BLaER1 (cell line): ENCODE data around the gene ATOH8.

Experiments used
- H3K27ac ChIP-seq: shearing (Covaris generic); formaldehyde crosslinking; 2 replicates; pipeline ENCODE4 v1.8.1; 2022
- H3K27me3 ChIP-seq: shearing (Covaris generic); formaldehyde crosslinking; 2 replicates; pipeline ENCODE4 v1.8.1; 2022
- H3K36me3 ChIP-seq: shearing (Covaris generic); formaldehyde crosslinking; 2 replicates; pipeline ENCODE4 v1.8.1; 2022
- H3K4me1 ChIP-seq: shearing (Covaris generic); formaldehyde crosslinking; 2 replicates; pipeline ENCODE4 v1.8.1; 2022
- H3K4me2 ChIP-seq: shearing (Covaris generic); formaldehyde crosslinking; 2 replicates; pipeline ENCODE4 v1.8.1; 2022
- H3K4me3 ChIP-seq: shearing (Covaris generic); formaldehyde crosslinking; 2 replicates; pipeline ENCODE4 v1.8.1; 2022
- H3K9ac ChIP-seq: shearing (Covaris generic); formaldehyde crosslinking; 2 replicates; pipeline ENCODE4 v1.8.1; 2022
- H3K9me3 ChIP-seq: shearing (Covaris generic); formaldehyde crosslinking; 2 replicates; pipeline ENCODE4 v1.8.1; 2022
- H4K20me1 ChIP-seq: shearing (Covaris generic); formaldehyde crosslinking; 2 replicates; pipeline ENCODE4 v1.8.1; 2022
- Cebpa-rat ChIP-seq: shearing (Covaris generic); IDR thresholded peaks from 2 replicates; pipeline ENCODE4 v1.8.1; 2022

Gene ATOH8

GRCh38 chr2:85775406-85776381 is 21.9 kb downstream of the ATOH8 start:
- Histone ChIP-seq H3K4me3 (no peak overlapping the region), H3K4me2 (no peak overlapping the region), H4K20me1 (no peaks in the 10 kb centered on the region), H3K9me3 (no peaks in the 10 kb centered on the region), H3K36me3 (no peaks in the 10 kb centered on the region), H3K9ac (no peak overlapping the region), H3K27ac (no peak overlapping the region), H3K4me1 (no peaks in the 10 kb centered on the region), H3K27me3 (peaks cover 30% of the 10 kb centered on the region)
- no peak for TF ChIP-seq Cebpa-rat

- no peak overlapping the region for H3K27ac ChIP-seq
- TF ChIP-seq Cebpa-rat, result no peak
- peaks cover 26% of the 10 kb centered on the region for H3K27me3 ChIP-seq
These were observed 22.9 kb downstream of the ATOH8 start for GRCh38 chr2:85776672-85777071.

GRCh38 chr2:85777441-85777861 is 23.7 kb downstream of the ATOH8 start:
- H4K20me1 ChIP-seq, result no peaks in the 10 kb centered on the region
- no peak overlapping the region for H3K4me2 ChIP-seq
- no peaks in the 10 kb centered on the region for H3K4me1 ChIP-seq
- TF ChIP-seq Cebpa-rat, result no peak
- H3K36me3 ChIP-seq, result no peaks in the 10 kb centered on the region
- H3K9ac ChIP-seq, result no peak overlapping the region
- no peaks in the 10 kb centered on the region for H3K9me3 ChIP-seq
- H3K27me3 ChIP-seq, result peaks cover 18% of the 10 kb centered on the region
- H3K27ac ChIP-seq, result no peak overlapping the region
- no peak overlapping the region for H3K4me3 ChIP-seq

More at GRCh38 chr2:85776672-85777071, 22.9 kb downstream of the ATOH8 start:
- Histone ChIP-seq H3K9me3 (no peaks in the 10 kb centered on the region), H3K9ac (no peak overlapping the region), H3K4me2 (no peak overlapping the region), H4K20me1 (no peaks in the 10 kb centered on the region), H3K4me1 (no peaks in the 10 kb centered on the region), H3K36me3 (no peaks in the 10 kb centered on the region), H3K4me3 (no peak overlapping the region)

- H3K4me2 ChIP-seq, result no peak overlapping the region
- no peaks in the 10 kb centered on the region for H3K36me3 ChIP-seq
- H4K20me1 ChIP-seq, result no peaks in the 10 kb centered on the region
- H3K9ac ChIP-seq, result no peak overlapping the region
- peaks cover 5% of the 10 kb centered on the region; the same call in 1 of the 2 replicates for H3K27me3 ChIP-seq
- H3K27ac ChIP-seq, result no peak overlapping the region
- H3K4me3 ChIP-seq, result no peak overlapping the region
- no peaks in the 10 kb centered on the region for H3K4me1 ChIP-seq
- no peak for TF ChIP-seq Cebpa-rat
- H3K9me3 ChIP-seq, result no peaks in the 10 kb centered on the region
These were observed 25.0 kb downstream of the ATOH8 start for GRCh38 chr2:85778646-85779379.

GRCh38 chr2:85779641-85780315 is 26.0 kb downstream of the ATOH8 start:
- Histone ChIP-seq H3K27ac (no peak overlapping the region), H3K27me3 (no peaks in the 10 kb centered on the region), H3K4me2 (no peak overlapping the region), H3K4me1 (peaks cover 3% of the 10 kb centered on the region), H3K9me3 (no peaks in the 10 kb centered on the region), H3K36me3 (no peaks in the 10 kb centered on the region), H3K4me3 (no peak overlapping the region), H4K20me1 (no peaks in the 10 kb centered on the region), H3K9ac (no peak overlapping the region)
- no peak for TF ChIP-seq Cebpa-rat

- TF ChIP-seq Cebpa-rat, result no peak
- no peak overlapping the region for H3K4me2 ChIP-seq
- H3K36me3 ChIP-seq, result no peaks in the 10 kb centered on the region
- no peak overlapping the region for H3K27ac ChIP-seq
- H4K20me1 ChIP-seq, result no peaks in the 10 kb centered on the region
- H3K4me3 ChIP-seq, result no peak overlapping the region
- H3K4me1 ChIP-seq, result peaks cover 9% of the 10 kb centered on the region
- no peaks in the 10 kb centered on the region for H3K9me3 ChIP-seq
- no peak overlapping the region for H3K9ac ChIP-seq
- H3K27me3 ChIP-seq, result no peaks in the 10 kb centered on the region
These were observed 26.7 kb downstream of the ATOH8 start for GRCh38 chr2:85780316-85781012.

- Histone ChIP-seq H3K4me1 (peaks cover 15% of the 10 kb centered on the region), H3K27ac (no peak overlapping the region), H3K9ac (no peak overlapping the region), H3K9me3 (no peaks in the 10 kb centered on the region), H3K27me3 (no peaks in the 10 kb centered on the region), H3K36me3 (no peaks in the 10 kb centered on the region), H4K20me1 (no peaks in the 10 kb centered on the region), H3K4me3 (no peak overlapping the region), H3K4me2 (no peak overlapping the region)
- no peak for TF ChIP-seq Cebpa-rat
These were observed 27.2 kb downstream of the ATOH8 start for GRCh38 chr2:85781013-85781332.

- no peak for TF ChIP-seq Cebpa-rat
- H3K4me2 ChIP-seq, result no peak overlapping the region
- no peaks in the 10 kb centered on the region for H3K27me3 ChIP-seq
- H3K4me1 ChIP-seq, result peaks cover 24% of the 10 kb centered on the region
- H3K27ac ChIP-seq, result no peak overlapping the region
- no peak overlapping the region for H3K9ac ChIP-seq
- H3K9me3 ChIP-seq, result no peaks in the 10 kb centered on the region
- no peak overlapping the region for H3K4me3 ChIP-seq
- no peaks in the 10 kb centered on the region for H4K20me1 ChIP-seq
- no peaks in the 10 kb centered on the region for H3K36me3 ChIP-seq
These were observed 30.0 kb downstream of the ATOH8 start for GRCh38 chr2:85783796-85784195.

- Histone ChIP-seq H3K27me3 (no peaks in the 10 kb centered on the region), H3K4me3 (no peak overlapping the region), H3K4me1 (peaks cover 24% of the 10 kb centered on the region), H3K4me2 (0 out of 2 replicates have a peak overlapping the region, but pooled peaks have one; percentile 75), H3K9me3 (no peaks in the 10 kb centered on the region), H3K27ac (no peak overlapping the region), H3K9ac (no peak overlapping the region), H3K36me3 (no peaks in the 10 kb centered on the region), H4K20me1 (no peaks in the 10 kb centered on the region)
- TF ChIP-seq Cebpa-rat, result no peak
These were observed 30.7 kb downstream of the ATOH8 start for GRCh38 chr2:85784474-85784986.
